Hippocampal formation (tissue), 2 donors: ENCODE results near the gene DGKB.

Experiments
- DNase-seq, 2 donors: peaks; one replicate each; lab custom pipeline; 2025; lab: John Stamatoyannopoulos, UW

The DGKB gene

GRCh38 chr7:14385074-14385473, 517.5 kb downstream of the DGKB start:
- DNase-seq, result no peak

GRCh38 chr7:14381936-14382335, 520.6 kb downstream of the DGKB start:
- no peak for DNase-seq

GRCh38 chr7:14381306-14381705, 521.2 kb downstream of the DGKB start:
- no peak for DNase-seq

GRCh38 chr7:14380881-14381280, 521.7 kb downstream of the DGKB start:
- no peak for DNase-seq

GRCh38 chr7:14377646-14378266, 524.8 kb downstream of the DGKB start:
- no peak for DNase-seq

- DNase-seq, result no peak
Measured at GRCh38 chr7:14376711-14377110, 525.8 kb downstream of the DGKB start.

GRCh38 chr7:14375998-14376397, 526.6 kb downstream of the DGKB start:
- no peak for DNase-seq

- DNase-seq, result no peak
Measured at GRCh38 chr7:14374336-14374735, 528.2 kb downstream of the DGKB start.

- no peak for DNase-seq
Measured at GRCh38 chr7:14368285-14368684, 534.3 kb downstream of the DGKB start.

GRCh38 chr7:14351167-14351566, 551.4 kb downstream of the DGKB start:
- DNase-seq, result no peak

GRCh38 chr7:14341200-14341775, 561.3 kb downstream of the DGKB start:
- no peak for DNase-seq

GRCh38 chr7:14340393-14341074, 562.0 kb downstream of the DGKB start:
- no peak for DNase-seq

- DNase-seq, result peak in 1 of 2 donors; percentile 29
Measured at GRCh38 chr7:14339861-14340260, 562.7 kb downstream of the DGKB start.

- no peak for DNase-seq
Measured at GRCh38 chr7:14336256-14336655, 566.3 kb downstream of the DGKB start.

GRCh38 chr7:14332155-14332554, 570.4 kb downstream of the DGKB start:
- DNase-seq, result no peak

GRCh38 chr7:14324767-14325166, 577.8 kb downstream of the DGKB start:
- no peak for DNase-seq

- DNase-seq, result no peak
Measured at GRCh38 chr7:14322724-14323123, 579.8 kb downstream of the DGKB start.

GRCh38 chr7:14321947-14322346, 580.6 kb downstream of the DGKB start:
- DNase-seq, result no peak

- no peak for DNase-seq
Measured at GRCh38 chr7:14309432-14309831, 593.1 kb downstream of the DGKB start.

GRCh38 chr7:14305233-14305866, 597.2 kb downstream of the DGKB start:
- no peak for DNase-seq

GRCh38 chr7:14303536-14303935, 599.0 kb downstream of the DGKB start:
- no peak for DNase-seq

GRCh38 chr7:14294637-14295036, 607.9 kb downstream of the DGKB start:
- DNase-seq, result no peak

- DNase-seq, result no peak
Measured at GRCh38 chr7:14293434-14293833, 609.1 kb downstream of the DGKB start.
